NCI-H345 (cell line): ENCODE results near the gene UNC13D.
"Not testable (repeated sequence)": the region's sequence is repeated elsewhere in the genome, so short reads cannot be mapped to it uniquely, and the experiment has no call there.

Experiments used
- DNase-seq: peaks from one replicate; lab custom pipeline; 2025; lab: John Stamatoyannopoulos, UW

UNC13D gene

DNA sequence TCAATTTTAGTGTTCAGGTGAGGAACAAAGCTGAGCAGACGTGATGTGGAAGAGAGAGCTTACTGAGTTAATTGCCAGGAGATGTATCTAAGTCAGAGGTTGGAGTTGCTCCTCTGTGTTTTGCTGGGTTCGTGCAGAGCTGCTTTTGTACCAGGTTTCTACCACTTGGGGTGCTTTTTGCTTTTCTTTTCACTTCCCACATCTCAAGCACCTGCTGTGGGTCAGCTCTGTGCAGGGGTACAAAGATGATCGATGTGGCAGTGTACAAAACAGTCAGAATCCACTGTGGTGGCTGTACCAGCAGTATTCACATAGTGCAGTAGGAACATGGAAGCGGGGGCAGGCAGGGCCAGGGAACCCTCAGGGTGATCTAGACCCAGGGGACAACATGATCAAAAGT lies 44.8 kb downstream of the UNC13D start:
- no peak for DNase-seq

- DNase-seq: no peak
Observed at GRCh38 chr17:75795820-75796607, 48.2 kb downstream of the UNC13D start.

DNA sequence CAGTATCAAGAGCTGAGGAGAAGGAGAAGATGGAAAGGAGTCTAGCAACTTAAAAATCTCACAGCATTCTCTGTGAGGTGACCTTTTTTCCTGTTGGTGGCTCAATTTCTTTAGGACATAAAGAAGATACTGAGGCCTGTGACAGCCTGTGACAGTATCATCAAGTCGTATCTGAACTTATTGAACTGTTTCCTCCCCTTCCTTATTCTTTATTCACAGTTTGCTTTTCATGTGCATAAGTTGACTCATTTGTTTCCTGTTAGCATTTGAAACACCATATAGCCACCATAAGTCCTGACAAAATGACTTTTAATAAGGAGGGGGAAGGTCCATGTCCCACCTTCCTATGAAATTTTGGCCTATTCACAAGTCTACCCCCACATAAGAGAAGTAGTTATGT lies 50.7 kb downstream of the UNC13D start:
- no peak for DNase-seq

GRCh38 chr17:75791254-75791653 lies 53.0 kb downstream of the UNC13D start:
- DNase-seq: no peak

- DNase-seq: peak; percentile 93
Observed at GRCh38 chr17:75785016-75785890, 59.0 kb downstream of the UNC13D start.

DNA sequence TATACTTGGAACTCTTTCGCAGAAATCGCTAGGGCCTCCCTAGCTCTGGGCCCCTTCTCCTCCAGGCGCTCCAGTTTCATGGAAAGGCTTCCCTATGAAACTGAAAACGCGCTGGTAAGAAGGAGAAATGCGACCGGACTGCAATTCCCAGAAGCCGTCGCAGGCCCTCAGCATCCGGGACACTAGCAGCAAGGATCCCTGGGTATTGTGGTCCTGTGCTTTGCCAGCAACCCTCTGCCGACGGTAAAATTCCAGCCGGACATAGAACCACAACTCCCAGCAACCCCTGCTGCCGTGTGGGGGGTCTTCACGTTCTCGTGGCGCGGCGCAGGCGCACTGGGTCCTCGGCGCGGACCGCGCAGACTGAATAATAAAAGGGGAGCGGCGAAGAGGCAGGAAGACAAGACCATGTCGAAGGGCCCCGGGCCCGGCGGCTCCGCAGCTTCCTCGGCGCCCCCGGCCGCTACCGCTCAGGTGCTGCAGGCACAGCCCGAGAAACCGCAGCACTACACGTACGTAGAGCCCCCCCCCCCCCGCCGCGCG lies 59.7 kb downstream of the UNC13D start, which contains the start of gene UNK:
Gene UNK, plus strand, starts transcription at position 334 of the 543 bp plus-strand sequence. Its CDS starts 75 bp downstream, at position 409.
- peak; percentile 100 for DNase-seq

GRCh38 chr17:75783803-75784472 lies 60.3 kb downstream of the UNC13D start:
- DNase-seq: peak; percentile 60

DNA sequence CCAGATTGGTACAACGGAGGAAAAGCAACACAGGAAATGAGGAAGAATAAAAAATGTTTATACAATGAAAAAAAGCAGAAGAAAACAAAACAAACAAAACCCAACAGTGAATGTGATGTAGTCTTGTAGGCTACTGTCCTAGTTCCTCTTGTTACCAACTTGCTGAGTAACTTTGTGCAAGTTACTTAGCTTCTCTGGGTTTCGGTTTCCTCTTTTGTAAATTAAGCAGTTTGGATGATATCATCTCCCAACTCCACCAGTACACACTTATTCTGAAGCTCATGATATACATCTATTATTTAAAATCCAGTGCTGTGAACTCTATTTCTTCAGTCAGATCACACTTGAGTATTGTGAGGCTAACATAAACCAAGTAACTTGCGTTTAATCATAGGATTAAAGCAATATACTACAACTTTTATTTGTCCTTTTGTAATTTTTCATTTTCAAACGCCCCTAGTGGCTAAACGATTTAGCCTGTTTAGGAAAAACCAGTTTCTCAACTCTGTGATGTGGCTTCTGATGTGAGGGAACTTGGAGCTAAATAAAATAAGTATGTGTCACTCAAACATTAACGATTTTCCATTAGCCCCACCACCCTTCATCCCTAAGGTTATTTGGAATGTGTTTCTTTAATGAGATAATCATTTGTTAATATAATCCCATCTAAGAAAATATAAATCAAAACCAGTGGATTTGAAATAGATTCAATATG lies 61.0 kb downstream of the UNC13D start:
- peak; percentile 57 for DNase-seq

DNA sequence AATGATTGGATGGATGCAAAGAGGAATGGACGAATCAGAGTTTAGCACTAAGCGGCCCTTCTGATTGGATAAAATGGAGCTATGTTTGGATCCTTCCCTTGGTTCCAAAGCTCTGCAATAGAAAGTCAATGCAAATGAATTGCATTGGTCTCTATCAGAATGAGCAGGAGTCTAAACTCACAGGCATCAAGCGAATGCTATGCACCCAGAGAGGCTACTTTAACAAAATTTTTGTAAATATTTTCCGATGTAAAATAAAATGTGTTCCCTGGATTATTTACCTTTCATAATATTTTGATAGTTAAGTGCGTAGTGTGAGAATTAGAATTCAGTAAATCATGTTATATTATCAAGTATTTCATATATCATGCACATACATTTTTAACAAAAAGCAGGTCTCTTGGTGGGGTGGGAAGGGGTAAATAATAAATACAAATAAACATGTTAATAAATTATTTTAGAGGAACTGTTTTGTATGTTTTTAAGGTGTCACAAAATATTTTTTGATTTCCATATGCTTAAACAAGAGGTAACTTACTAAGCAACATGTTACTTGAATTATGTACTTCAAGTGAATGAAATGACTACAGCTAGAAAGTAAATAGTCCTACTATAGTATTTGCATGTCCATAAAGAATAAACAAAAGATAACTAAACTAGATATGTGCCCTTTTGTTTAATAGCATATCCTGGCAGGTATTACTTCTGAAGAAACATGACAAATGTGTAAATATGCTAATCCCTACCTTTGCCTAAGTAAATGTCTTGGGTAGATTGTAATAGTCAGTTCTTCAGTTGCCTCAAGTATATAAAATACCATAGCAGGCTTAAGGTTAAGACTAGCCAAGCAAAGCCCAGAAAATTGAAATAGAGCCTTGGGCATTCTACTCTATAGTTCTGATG lies 64.0 kb downstream of the UNC13D start:
- no peak for DNase-seq

- peak; percentile 100 for DNase-seq
Observed at GRCh38 chr17:75779250-75779986, 64.8 kb downstream of the UNC13D start.

- no peak for DNase-seq
Observed at GRCh38 chr17:75778861-75779249, 65.3 kb downstream of the UNC13D start.

DNA sequence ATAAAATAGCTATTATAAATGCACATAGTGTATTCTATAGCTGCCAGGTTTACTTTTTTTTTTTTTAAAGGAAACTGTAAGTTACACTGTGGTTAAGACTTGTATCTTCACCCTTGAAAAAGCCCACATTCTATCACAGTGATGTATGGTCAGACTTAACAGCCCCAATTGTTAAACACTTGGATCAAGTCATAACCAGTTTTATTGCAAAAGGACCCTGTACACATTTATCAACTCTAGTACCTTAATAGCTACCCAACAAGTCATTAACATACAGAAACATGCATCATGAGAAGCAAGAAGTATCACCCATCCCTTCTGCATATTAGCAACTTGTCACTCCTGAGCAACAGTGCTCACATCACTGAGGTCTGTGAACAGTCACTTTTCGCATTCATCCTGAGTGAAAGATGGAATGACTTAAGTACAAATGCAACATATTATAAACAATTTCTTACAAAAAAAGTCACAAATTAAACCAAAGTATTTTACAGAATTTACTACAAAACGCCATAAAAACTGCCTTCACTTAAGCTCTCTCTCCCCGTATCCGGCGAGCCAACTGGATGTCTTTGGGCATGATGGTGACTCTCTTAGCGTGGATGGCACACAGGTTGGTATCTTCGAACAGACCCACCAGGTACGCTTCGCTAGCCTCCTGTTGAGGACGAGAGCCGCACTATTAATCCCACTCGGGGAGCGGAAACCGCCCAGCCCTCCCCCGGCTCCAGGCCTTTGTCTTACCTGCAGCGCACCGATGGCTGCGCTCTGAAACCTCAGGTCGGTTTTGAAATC lies 65.9 kb downstream of the UNC13D start:
- DNase-seq: not testable (repeated sequence)

DNA sequence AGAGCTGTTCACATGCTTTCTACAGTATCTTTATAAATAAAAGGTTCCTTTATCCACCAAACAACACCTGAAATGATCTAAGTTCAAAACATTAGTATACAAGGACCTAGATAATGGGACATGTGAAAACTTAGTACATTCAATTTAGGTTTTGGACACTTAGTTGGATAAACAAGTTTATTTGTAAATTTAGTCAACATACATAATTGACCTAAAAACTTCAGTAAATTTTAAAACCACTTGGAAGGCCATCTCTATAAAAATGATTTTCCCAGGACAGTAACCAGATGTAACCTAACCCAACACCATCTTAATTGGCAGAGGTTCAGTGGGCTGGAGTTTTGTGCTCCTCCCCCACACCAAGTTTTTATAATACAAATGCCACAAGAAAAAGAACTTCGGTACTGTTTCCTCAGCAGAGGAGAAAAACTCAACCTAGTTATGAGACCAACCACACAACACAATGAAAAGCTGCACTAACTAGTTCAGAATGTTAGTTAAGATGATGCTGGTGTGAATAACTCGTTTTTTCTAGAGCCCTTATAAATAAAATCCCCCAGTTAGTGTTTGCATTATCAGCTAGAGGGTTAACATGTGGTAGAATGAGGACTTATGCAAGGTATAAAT lies 66.8 kb downstream of the UNC13D start:
- no peak for DNase-seq
